Measurements from ENCODE around the gene DENND5A. TPM values are rescaled to one million over a fixed set of nuclear protein-coding genes. Genes with fewer than 3 reads are reported as not detected.

DENND5A gene
- total RNA-seq, 2 donors from 2014 or later: 22.1 to 31.3 TPM

GRCh38 chr11:9280655-9281301 is 15.6 kb upstream of the DENND5A start:
- H3K36me3 ChIP-seq (replicated peaks in 1 of 2; ENCODE audit: insufficient read depth in 1 of 2, low read depth in 2 of 2): peaks cover 0 to 4% of the 10 kb centered on the region in 2 donors
- no peak overlapping the region for H3K4me3 ChIP-seq
- H3K9me3 ChIP-seq: no peaks in the 10 kb centered on the region
- H3K4me1 ChIP-seq: peaks cover 5% of the 10 kb centered on the region
- WGBS, 2 donors: 44 to 50% methylated on average over 4 of the region's 4 CpGs
- DNase-seq: peak in 3 of 4 donors; percentile 35 to 47 (median 42)
- H3K27me3 ChIP-seq: no peaks in the 10 kb centered on the region
- TF ChIP-seq POLR2A (IDR thresholded peaks at IDR 0.05) (no peak), CTCF (IDR thresholded peaks at IDR 0.05) (no peak)
- intact Hi-C loops (cut with DNase I): no loop called here
- no peak for ATAC-seq
- no peak overlapping the region for H3K27ac ChIP-seq

- H3K9me3 ChIP-seq: no peaks in the 10 kb centered on the region
- TF ChIP-seq CTCF (IDR thresholded peaks at IDR 0.05) (no peak), POLR2A (IDR thresholded peaks at IDR 0.05) (no peak)
- H3K27me3 ChIP-seq: no peaks in the 10 kb centered on the region
- H3K4me3 ChIP-seq: no peak overlapping the region
- ATAC-seq: no peak
- no peak for DNase-seq
- H3K4me1 ChIP-seq: peaks cover 5% of the 10 kb centered on the region
- no peak overlapping the region for H3K27ac ChIP-seq
- no peaks in the 10 kb centered on the region for H3K36me3 ChIP-seq (replicated peaks in 1 of 2; ENCODE audit: insufficient read depth in 1 of 2, low read depth in 2 of 2)
- intact Hi-C loops (cut with DNase I): no loop called here
- WGBS, 2 donors: 95 to 98% methylated on average over 8 of the region's 8 CpGs
Observed at GRCh38 chr11:9277176-9277575, 12.0 kb upstream of the DENND5A start.

- Histone ChIP-seq H3K4me1 (peaks cover 5% of the 10 kb centered on the region), H3K9me3 (no peaks in the 10 kb centered on the region), H3K27me3 (no peaks in the 10 kb centered on the region), H3K27ac (no peak overlapping the region), H3K36me3 (replicated peaks in 1 of 2; ENCODE audit: insufficient read depth in 1 of 2, low read depth in 2 of 2) (no peaks in the 10 kb centered on the region), H3K4me3 (no peak overlapping the region)
- TF ChIP-seq POLR2A (IDR thresholded peaks at IDR 0.05) (no peak), CTCF (IDR thresholded peaks at IDR 0.05) (no peak)
- 97 to 98% methylated on average over 3 of the region's 3 CpGs for WGBS, 2 donors
- intact Hi-C loops (cut with DNase I): no loop called here
- no peak for DNase-seq
- ATAC-seq: no peak
Observed at GRCh38 chr11:9276571-9276970, 11.4 kb upstream of the DENND5A start.

GRCh38 chr11:9274499-9275258 is 9.5 kb upstream of the DENND5A start:
- no peak for ATAC-seq
- WGBS, 2 donors: 84% methylated on average over 8 of the region's 8 CpGs
- no peak overlapping the region for H3K27ac ChIP-seq
- H3K4me1 ChIP-seq: no peaks in the 10 kb centered on the region
- no peak overlapping the region for H3K4me3 ChIP-seq
- no peak for DNase-seq
- no peaks in the 10 kb centered on the region for H3K9me3 ChIP-seq
- TF ChIP-seq CTCF (IDR thresholded peaks at IDR 0.05): no peak
- TF ChIP-seq POLR2A (IDR thresholded peaks at IDR 0.05): no peak
- H3K27me3 ChIP-seq: no peaks in the 10 kb centered on the region
- H3K36me3 ChIP-seq (replicated peaks in 1 of 2; ENCODE audit: insufficient read depth in 1 of 2, low read depth in 2 of 2): no peaks in the 10 kb centered on the region
- intact Hi-C loops (cut with DNase I): no loop called here

All from body of pancreas (tissue), 4 donors.